Hindlimb muscle (tissue), 1 donor: ENCODE results near the gene SMNDC1. TPM values are rescaled to one million over a fixed set of nuclear protein-coding genes. Genes with fewer than 3 reads are reported as not detected.

Experiments used
- DNase-seq: peaks from one replicate; pipeline ENCODE4 v3.0.0-alpha.2; 2013
- polyA plus RNA-seq: library from polyadenylated mRNA; unstranded; fragments of 120-200 nt; gene quantifications from one replicate; pipeline ENCODE4 v1.2.1, GENCODE V29; 2013; ENCODE audit not compliant: insufficient read length

SMNDC1 gene
- polyA plus RNA-seq, 1 donor: 33.9 TPM

GRCh38 chr10:110244550-110244949 is 60.2 kb downstream of the SMNDC1 start:
- no peak for DNase-seq

GRCh38 chr10:110242511-110242910 is 62.2 kb downstream of the SMNDC1 start:
- no peak for DNase-seq

GRCh38 chr10:110241841-110242240 is 62.9 kb downstream of the SMNDC1 start:
- DNase-seq: no peak

GRCh38 chr10:110241407-110241806 is 63.3 kb downstream of the SMNDC1 start:
- DNase-seq: no peak

Other genes starting within 250 kb of the SMNDC1 start
- gene MXI1, start 97.3 kb downstream of the SMNDC1 start, polyA plus RNA-seq: 25.3 TPM
- gene DUSP5, start 193.0 kb upstream of the SMNDC1 start, polyA plus RNA-seq: 4.2 TPM